ENCODE data around the gene PRSS2. TPM values are rescaled to one million over a fixed set of nuclear protein-coding genes. Genes with fewer than 3 reads are reported as not detected.
"Not testable (repeated sequence)": the region's sequence is repeated elsewhere in the genome, so short reads cannot be mapped to it uniquely, and the experiment has no call there.

Gene PRSS2
- total RNA-seq, 1 experiment from 2014 or later, result not detected

- in situ Hi-C loops (cut with HindIII; ENCODE audit: low pct_unique_long_range_greater_than_20kb, low sequenced_read_pairs), result no loop called here
- DNase-seq (ENCODE audit: low read depth), result no peak
These were observed 15.8 kb upstream of the PRSS2 start for GRCh38 chr7:142754681-142755575.

- in situ Hi-C loops (cut with HindIII; ENCODE audit: low pct_unique_long_range_greater_than_20kb, low sequenced_read_pairs); DNase-seq (ENCODE audit: low read depth): not testable (repeated sequence)
These were observed 12.5 kb upstream of the PRSS2 start for GRCh38 chr7:142758312-142758711.

GRCh38 chr7:142759433-142759832 is 11.3 kb upstream of the PRSS2 start:
- DNase-seq (ENCODE audit: low read depth), result no peak
- in situ Hi-C loops (cut with HindIII; ENCODE audit: low pct_unique_long_range_greater_than_20kb, low sequenced_read_pairs), result no loop called here

GRCh38 chr7:142760071-142760642 is 10.6 kb upstream of the PRSS2 start:
- in situ Hi-C loops (cut with HindIII; ENCODE audit: low pct_unique_long_range_greater_than_20kb, low sequenced_read_pairs), result no loop called here

GRCh38 chr7:142761606-142762005 is 9.2 kb upstream of the PRSS2 start:
- in situ Hi-C loops (cut with HindIII; ENCODE audit: low pct_unique_long_range_greater_than_20kb, low sequenced_read_pairs); DNase-seq (ENCODE audit: low read depth): not testable (repeated sequence)

More at GRCh38 chr7:142760071-142760642, 10.6 kb upstream of the PRSS2 start:
- no peak for DNase-seq (ENCODE audit: low read depth)

- in situ Hi-C loops (cut with HindIII; ENCODE audit: low pct_unique_long_range_greater_than_20kb, low sequenced_read_pairs), result no loop called here
- DNase-seq (ENCODE audit: low read depth), result no peak
These were observed 8.7 kb upstream of the PRSS2 start for GRCh38 chr7:142762104-142762503.

- in situ Hi-C loops (cut with HindIII; ENCODE audit: low pct_unique_long_range_greater_than_20kb, low sequenced_read_pairs), result no loop called here
- no peak for DNase-seq (ENCODE audit: low read depth)
These were observed 3.3 kb upstream of the PRSS2 start for GRCh38 chr7:142767451-142767850.

- DNase-seq (ENCODE audit: low read depth), result no peak
- in situ Hi-C loops (cut with HindIII; ENCODE audit: low pct_unique_long_range_greater_than_20kb, low sequenced_read_pairs), result no loop called here
These were observed 2.9 kb upstream of the PRSS2 start for GRCh38 chr7:142767861-142768260.

GRCh38 chr7:142768885-142769284 is 1.9 kb upstream of the PRSS2 start:
- DNase-seq (ENCODE audit: low read depth); in situ Hi-C loops (cut with HindIII; ENCODE audit: low pct_unique_long_range_greater_than_20kb, low sequenced_read_pairs): not testable (repeated sequence)

- in situ Hi-C loops (cut with HindIII; ENCODE audit: low pct_unique_long_range_greater_than_20kb, low sequenced_read_pairs), result no loop called here
- DNase-seq (ENCODE audit: low read depth), result no peak
These were observed 568 bp downstream of the PRSS2 start for GRCh38 chr7:142771353-142771723.

- in situ Hi-C loops (cut with HindIII; ENCODE audit: low pct_unique_long_range_greater_than_20kb, low sequenced_read_pairs), result no loop called here
- DNase-seq (ENCODE audit: low read depth), result no peak
These were observed 1.3 kb downstream of the PRSS2 start for GRCh38 chr7:142772051-142772450.

- in situ Hi-C loops (cut with HindIII; ENCODE audit: low pct_unique_long_range_greater_than_20kb, low sequenced_read_pairs), result no loop called here
- DNase-seq (ENCODE audit: low read depth), result no peak
These were observed 1.9 kb downstream of the PRSS2 start for GRCh38 chr7:142772673-142773072.

GRCh38 chr7:142773230-142773629 is 2.5 kb downstream of the PRSS2 start:
- in situ Hi-C loops (cut with HindIII; ENCODE audit: low pct_unique_long_range_greater_than_20kb, low sequenced_read_pairs), result no loop called here
- no peak for DNase-seq (ENCODE audit: low read depth)

- in situ Hi-C loops (cut with HindIII; ENCODE audit: low pct_unique_long_range_greater_than_20kb, low sequenced_read_pairs), result no loop called here
- no peak for DNase-seq (ENCODE audit: low read depth)
These were observed 3.4 kb downstream of the PRSS2 start for GRCh38 chr7:142773937-142774744.

- DNase-seq (ENCODE audit: low read depth), result peak; percentile 49
- in situ Hi-C loops (cut with HindIII; ENCODE audit: low pct_unique_long_range_greater_than_20kb, low sequenced_read_pairs), result no loop called here
These were observed 4.1 kb downstream of the PRSS2 start for GRCh38 chr7:142774826-142775225.

- in situ Hi-C loops (cut with HindIII; ENCODE audit: low pct_unique_long_range_greater_than_20kb, low sequenced_read_pairs), result not testable (repeated sequence)
These were observed 4.8 kb downstream of the PRSS2 start for GRCh38 chr7:142775351-142776115.

GRCh38 chr7:142776206-142776844 is 5.6 kb downstream of the PRSS2 start:
- in situ Hi-C loops (cut with HindIII; ENCODE audit: low pct_unique_long_range_greater_than_20kb, low sequenced_read_pairs), result no loop called here
- no peak for DNase-seq (ENCODE audit: low read depth)

More at GRCh38 chr7:142775351-142776115, 4.8 kb downstream of the PRSS2 start:
- not testable (repeated sequence) for DNase-seq (ENCODE audit: low read depth)

GRCh38 chr7:142776845-142777225 is 6.1 kb downstream of the PRSS2 start:
- in situ Hi-C loops (cut with HindIII; ENCODE audit: low pct_unique_long_range_greater_than_20kb, low sequenced_read_pairs); DNase-seq (ENCODE audit: low read depth): not testable (repeated sequence)
